PC-3 (cell line): ENCODE measurements around the gene BTD. TPM values are rescaled to one million over a fixed set of nuclear protein-coding genes. Genes with fewer than 3 reads are reported as not detected.

Experiments
- ATAC-seq: fragments of 200-7000 bp; cut with Tn5 transposase; 2 replicates; pipeline ENCODE4 v1.9.1; 2020; ENCODE audit warnings: mild to moderate bottlenecking, moderate library complexity
- BruUV-seq: library from RNA; stranded (reverse); fragments of 400-500 nt; replicated peaks from 2 replicates; lab custom pipeline; 2021; lab: Mats Ljungman, UMichigan
- CTCF ChIA-PET: fragments of 300-600 bp; sonication (Branson Sonifier 250); formaldehyde crosslinking; loops from one replicate; lab custom pipeline; 2022; ENCODE audit warnings: antibody characterized with exemption; lab: Charles Lee
- POLR2A ChIA-PET: fragments of 300-600 bp; sonication (Branson Sonifier 250); formaldehyde crosslinking; loops from one replicate; lab custom pipeline; 2022; ENCODE audit warnings: antibody characterized with exemption; ENCODE audit not compliant: unreplicated experiment; lab: Charles Lee
- DNase-seq: peaks from one replicate; pipeline ENCODE4 v3.0.0-alpha.2; 2015
- H2AFZ ChIP-seq: fragments of 300-600 bp; sonication (generic); 2 replicates; pipeline ENCODE4 v1.6.0; 2016; ENCODE audit warnings: antibody characterized with exemption, low read length
- H3F3A ChIP-seq: fragments of 300-600 bp; sonication (generic); one replicate; pipeline ENCODE4 v1.6.0; 2017; ENCODE audit warnings: antibody characterized with exemption, low read length, control low read depth, mild to moderate bottlenecking; ENCODE audit not compliant: unreplicated experiment
- H3K27ac ChIP-seq: fragments of 300-600 bp; sonication (generic); 2 replicates; pipeline ENCODE4 v1.5.1; 2016; ENCODE audit warnings: mild to moderate bottlenecking, low read length
- H3K27me3 ChIP-seq: fragments of 300-600 bp; sonication (generic); 2 replicates; pipeline ENCODE4 v1.6.1; 2016; ENCODE audit warnings: low read length, mixed read lengths
- H3K36me3 ChIP-seq: fragments of 300-600 bp; sonication (generic); 2 replicates; pipeline ENCODE4 v1.6.1; 2016; ENCODE audit warnings: low read depth, mixed run types, low read length, mixed read lengths
- H3K4me1 ChIP-seq: fragments of 300-600 bp; sonication (generic); 2 replicates; pipeline ENCODE4 v1.5.1; 2016; ENCODE audit warnings: low read length; ENCODE audit not compliant: insufficient read depth
- H3K4me2 ChIP-seq: fragments of 300-600 bp; sonication (generic); 2 replicates; pipeline ENCODE4 v1.6.0; 2016; ENCODE audit warnings: low read length
- H3K4me3 ChIP-seq: fragments of 300-600 bp; sonication (generic); 2 replicates; pipeline ENCODE4 v1.5.1; 2016; ENCODE audit warnings: mild to moderate bottlenecking, low read length, mixed read lengths
- H3K79me2 ChIP-seq: fragments of 300-600 bp; sonication (generic); 2 replicates; pipeline ENCODE4 v1.6.1; 2017; ENCODE audit warnings: low read length, mixed read lengths
- H3K9ac ChIP-seq: fragments of 300-600 bp; sonication (generic); 2 replicates; pipeline ENCODE4 v1.6.0; 2016; ENCODE audit warnings: mild to moderate bottlenecking, low read length
- H3K9me2 ChIP-seq: fragments of 300-600 bp; sonication (generic); replicated peaks from 2 replicates; pipeline ENCODE4 v1.6.1; 2016; ENCODE audit warnings: mixed run types, low read length, mixed read lengths
- H3K9me3 ChIP-seq: fragments of 300-600 bp; sonication (generic); 2 replicates; pipeline ENCODE4 v1.6.1; 2016; ENCODE audit warnings: low read length, mixed read lengths
- H4K20me1 ChIP-seq: fragments of 300-600 bp; sonication (generic); 2 replicates; pipeline ENCODE4 v1.6.1; 2016; ENCODE audit warnings: low read length, mixed read lengths
- CTCF ChIP-seq: fragments of 300-600 bp; sonication (generic); conservative IDR thresholded peaks from 2 replicates; pipeline ENCODE4 v1.5.1; 2017; ENCODE audit warnings: antibody characterized with exemption, low read depth, mild to moderate bottlenecking, low read length
- EZH2 ChIP-seq: fragments of 300-600 bp; sonication (generic); IDR thresholded peaks from one replicate; pipeline ENCODE4 v1.6.1; 2017; ENCODE audit warnings: antibody characterized with exemption, mild to moderate bottlenecking, low read length; ENCODE audit not compliant: unreplicated experiment
- EZH2phosphoT487 ChIP-seq: fragments of 300-600 bp; sonication (generic); IDR thresholded peaks from 2 replicates; pipeline ENCODE4 v1.6.1; 2018; ENCODE audit warnings: mild to moderate bottlenecking, antibody characterized with exemption, low read length, borderline replicate concordance
- intact Hi-C: fragments of 100-400 bp; cut with micrococcal nuclease; formaldehyde crosslinking; loops from 2 replicates; pipeline ENCODE4 v1.9.0; 2023
- total RNA-seq: library from RNA; depleted of rRNA; stranded (reverse); fragments of >200 nt; gene quantifications from 2 replicates; pipeline ENCODE4 v1.2.3, GENCODE V29; 2014

BTD gene
- total RNA-seq, 1 experiment from 2014 or later: 11.7 TPM

- Histone ChIP-seq H3K79me2 (no peaks in the 10 kb centered on the region), H4K20me1 (no peaks in the 10 kb centered on the region), H2AFZ (no peak overlapping the region), H3K4me3 (no peak overlapping the region), H3K9me2 (no peaks in the 10 kb centered on the region), H3F3A (no peaks in the 10 kb centered on the region), H3K36me3 (peaks cover 22% of the 10 kb centered on the region), H3K27me3 (no peaks in the 10 kb centered on the region), H3K9me3 (no peaks in the 10 kb centered on the region), H3K9ac (no peak overlapping the region), H3K4me1 (no peaks in the 10 kb centered on the region), H3K4me2 (no peak overlapping the region), H3K27ac (no peak overlapping the region)
- ChIA-PET CTCF (no interaction called here), POLR2A (no interaction called here)
- BruUV-seq: no TSS peak
- TF ChIP-seq EZH2 (no peak), CTCF (no peak), EZH2phosphoT487 (no peak)
- ATAC-seq (no peak), DNase-seq (no peak)
- intact Hi-C loops: no loop called here
Measured at GRCh38 chr3:15576475-15576874, 25.1 kb upstream of the BTD start.

GRCh38 chr3:15578289-15578867, 23.2 kb upstream of the BTD start:
- intact Hi-C loops: no loop called here
- Histone ChIP-seq H2AFZ (no peak overlapping the region), H4K20me1 (no peaks in the 10 kb centered on the region), H3F3A (no peaks in the 10 kb centered on the region), H3K36me3 (peaks cover 17% of the 10 kb centered on the region), H3K79me2 (no peaks in the 10 kb centered on the region), H3K9ac (no peak overlapping the region), H3K4me2 (no peak overlapping the region), H3K9me3 (no peaks in the 10 kb centered on the region), H3K27me3 (no peaks in the 10 kb centered on the region), H3K4me3 (no peak overlapping the region), H3K9me2 (no peaks in the 10 kb centered on the region), H3K4me1 (no peaks in the 10 kb centered on the region), H3K27ac (no peak overlapping the region)
- DNase-seq: no peak
- ChIA-PET CTCF (no interaction called here), POLR2A (no interaction called here)
- TF ChIP-seq EZH2 (no peak), EZH2phosphoT487 (no peak), CTCF (no peak)
- ATAC-seq: no peak
- no TSS peak for BruUV-seq

- H3K4me1 ChIP-seq: no peaks in the 10 kb centered on the region
- H3K27ac ChIP-seq: no peak overlapping the region
- TF ChIP-seq CTCF: no peak
- TF ChIP-seq EZH2: no peak
- TF ChIP-seq EZH2phosphoT487: no peak
- POLR2A ChIA-PET: no interaction called here
- DNase-seq: no peak
- CTCF ChIA-PET: no interaction called here
- H3K27me3 ChIP-seq: no peaks in the 10 kb centered on the region
- H3K9ac ChIP-seq: no peak overlapping the region
- intact Hi-C loops: no loop called here
- no peaks in the 10 kb centered on the region for H3K9me2 ChIP-seq
- no peak for ATAC-seq
- H3K4me3 ChIP-seq: no peak overlapping the region
- no peaks in the 10 kb centered on the region for H3K9me3 ChIP-seq
- BruUV-seq: no TSS peak
- H3K36me3 ChIP-seq: peaks cover 14% of the 10 kb centered on the region; the same call in 1 of the 2 replicates
- no peaks in the 10 kb centered on the region for H3F3A ChIP-seq
- no peak overlapping the region for H3K4me2 ChIP-seq
- no peaks in the 10 kb centered on the region for H4K20me1 ChIP-seq
- H2AFZ ChIP-seq: no peak overlapping the region
- H3K79me2 ChIP-seq: no peaks in the 10 kb centered on the region
Measured at GRCh38 chr3:15579051-15579450, 22.5 kb upstream of the BTD start.
